LHCN-M2 (cell line): ENCODE measurements around the gene CD9. TPM values are rescaled to one million over a fixed set of nuclear protein-coding genes. Genes with fewer than 3 reads are reported as not detected.
A peak's percentile ranks its signal among the peaks of the same experiment; 100 is the strongest.

Source experiments
- DNase-seq: peaks from one replicate; pipeline ENCODE4 v3.0.0-alpha.2; 2012; ENCODE audit warnings: low read depth
- total RNA-seq: library from RNA; depleted of rRNA; stranded (reverse); fragments of >200 nt; gene quantifications from 2 replicates; pipeline ENCODE4 v1.2.3, GENCODE V29; 2014

Gene CD9
- total RNA-seq, 1 experiment from 2014 or later, result 38.3 TPM

- no peak for DNase-seq
Observed at GRCh38 chr12:6218347-6218925, 18.2 kb downstream of the CD9 start.

GRCh38 chr12:6219980-6220379, 19.8 kb downstream of the CD9 start:
- DNase-seq, result no peak

- no peak for DNase-seq
Observed at GRCh38 chr12:6221146-6221545, 20.9 kb downstream of the CD9 start.

- DNase-seq, result peak; percentile 60
Observed at GRCh38 chr12:6222078-6222654, 22.0 kb downstream of the CD9 start.

- no peak for DNase-seq
Observed at GRCh38 chr12:6223545-6223944, 23.3 kb downstream of the CD9 start.

- peak; percentile 67 for DNase-seq
Observed at GRCh38 chr12:6224550-6224949, 24.4 kb downstream of the CD9 start.

GRCh38 chr12:6225630-6226001, 25.4 kb downstream of the CD9 start:
- DNase-seq, result no peak

- DNase-seq, result no peak
Observed at GRCh38 chr12:6226002-6226678, 25.9 kb downstream of the CD9 start.

- DNase-seq, result no peak
Observed at GRCh38 chr12:6226679-6227051, 26.5 kb downstream of the CD9 start.

- no peak for DNase-seq
Observed at GRCh38 chr12:6228535-6229223, 28.5 kb downstream of the CD9 start.

- DNase-seq, result peak; percentile 89
Observed at GRCh38 chr12:6229224-6230218, 29.3 kb downstream of the CD9 start.

GRCh38 chr12:6230321-6231110, 30.3 kb downstream of the CD9 start:
- DNase-seq, result no peak

- DNase-seq, result no peak
Observed at GRCh38 chr12:6231359-6232268, 31.4 kb downstream of the CD9 start.

- DNase-seq, result no peak
Observed at GRCh38 chr12:6233121-6233971, 33.1 kb downstream of the CD9 start.

GRCh38 chr12:6234214-6234613, 34.0 kb downstream of the CD9 start:
- no peak for DNase-seq

- no peak for DNase-seq
Observed at GRCh38 chr12:6234906-6235305, 34.7 kb downstream of the CD9 start.

- DNase-seq, result no peak
Observed at GRCh38 chr12:6235499-6235898, 35.3 kb downstream of the CD9 start.

- no peak for DNase-seq
Observed at GRCh38 chr12:6235906-6236640, 35.9 kb downstream of the CD9 start.
